ENCODE measurements around the gene SPOCK1.

DNA sequence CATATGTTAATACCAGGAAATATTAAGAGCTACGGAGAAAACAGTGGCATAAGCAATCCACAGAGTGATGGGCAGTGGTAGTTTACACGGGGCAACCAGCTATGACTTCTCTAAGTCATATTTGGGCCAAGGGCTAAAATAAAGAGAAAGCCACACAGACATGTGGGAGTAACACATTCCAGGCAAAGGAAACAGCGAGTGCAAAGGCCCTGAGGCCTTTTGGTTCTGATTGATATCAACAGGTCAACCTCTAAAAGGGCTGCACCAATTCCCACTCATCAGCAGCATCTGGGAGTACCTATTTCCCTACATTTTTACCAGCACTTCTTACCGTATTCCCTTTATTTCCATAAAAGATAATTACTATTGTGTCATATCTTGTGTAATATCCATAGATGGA is 173.4 kb downstream of the SPOCK1 start:
- TF ChIP-seq CTCF (IDR thresholded peaks at IDR 0.05; ENCODE audit: poor library complexity) (no peak), EZH2phosphoT487 (IDR thresholded peaks at IDR 0.05; ENCODE audit: low read depth, severe bottlenecking, unreplicated experiment) (no peak)

Data from hepatocyte (in vitro differentiated cells).